Activated gamma-delta T cell treated with Interleukin-2 at 50 U/mL for 16 hours (primary cell): ENCODE results near the gene HTR7.

Experiments used
- DNase-seq: peaks from one replicate; pipeline ENCODE4 v3.0.0-alpha.2; 2020

The HTR7 gene

GRCh38 chr10:90800232-90800796 is 57.5 kb downstream of the HTR7 start:
- no peak for DNase-seq

- DNase-seq, result no peak
Measured at GRCh38 chr10:90799172-90799571, 58.7 kb downstream of the HTR7 start.

GRCh38 chr10:90798482-90798881 is 59.4 kb downstream of the HTR7 start:
- no peak for DNase-seq

- no peak for DNase-seq
Measured at GRCh38 chr10:90790422-90790821, 67.4 kb downstream of the HTR7 start.

- no peak for DNase-seq
Measured at GRCh38 chr10:90788968-90789367, 68.9 kb downstream of the HTR7 start.

GRCh38 chr10:90788199-90788491 is 69.7 kb downstream of the HTR7 start:
- DNase-seq, result no peak

GRCh38 chr10:90787393-90788198 is 70.2 kb downstream of the HTR7 start:
- DNase-seq, result no peak

GRCh38 chr10:90785782-90786181 is 72.1 kb downstream of the HTR7 start:
- DNase-seq, result no peak

GRCh38 chr10:90784771-90785170 is 73.1 kb downstream of the HTR7 start:
- DNase-seq, result no peak

- no peak for DNase-seq
Measured at GRCh38 chr10:90780488-90780887, 77.4 kb downstream of the HTR7 start.

GRCh38 chr10:90779548-90779947 is 78.3 kb downstream of the HTR7 start:
- no peak for DNase-seq

GRCh38 chr10:90777621-90778020 is 80.2 kb downstream of the HTR7 start:
- DNase-seq, result no peak

- DNase-seq, result no peak
Measured at GRCh38 chr10:90775351-90776028, 82.3 kb downstream of the HTR7 start.

- DNase-seq, result no peak
Measured at GRCh38 chr10:90769946-90770841, 87.6 kb downstream of the HTR7 start.

GRCh38 chr10:90751107-90751997 is 106.5 kb downstream of the HTR7 start:
- peak; percentile 20 for DNase-seq

GRCh38 chr10:90746829-90747228 is 111.0 kb downstream of the HTR7 start:
- DNase-seq, result no peak

GRCh38 chr10:90745565-90745964 is 112.3 kb downstream of the HTR7 start:
- no peak for DNase-seq

- no peak for DNase-seq
Measured at GRCh38 chr10:90743291-90743690, 114.5 kb downstream of the HTR7 start.

- no peak for DNase-seq
Measured at GRCh38 chr10:90741926-90742565, 115.8 kb downstream of the HTR7 start.

- no peak for DNase-seq
Measured at GRCh38 chr10:90740265-90740664, 117.6 kb downstream of the HTR7 start.

- no peak for DNase-seq
Measured at GRCh38 chr10:90738885-90739284, 119.0 kb downstream of the HTR7 start.

- DNase-seq, result no peak
Measured at GRCh38 chr10:90734415-90734814, 123.4 kb downstream of the HTR7 start.
